HG03571 (cell line): ENCODE results near the gene MON1A.
"Not testable (repeated sequence)": the region's sequence is repeated elsewhere in the genome, so short reads cannot be mapped to it uniquely, and the experiment has no call there.

ENCODE experiments used
- ATAC-seq: cut with Tn5 transposase; IDR thresholded peaks from one replicate; pipeline ENCODE4 v1.9.1; 2021; ENCODE audit not compliant: unreplicated experiment

MON1A gene

DNA sequence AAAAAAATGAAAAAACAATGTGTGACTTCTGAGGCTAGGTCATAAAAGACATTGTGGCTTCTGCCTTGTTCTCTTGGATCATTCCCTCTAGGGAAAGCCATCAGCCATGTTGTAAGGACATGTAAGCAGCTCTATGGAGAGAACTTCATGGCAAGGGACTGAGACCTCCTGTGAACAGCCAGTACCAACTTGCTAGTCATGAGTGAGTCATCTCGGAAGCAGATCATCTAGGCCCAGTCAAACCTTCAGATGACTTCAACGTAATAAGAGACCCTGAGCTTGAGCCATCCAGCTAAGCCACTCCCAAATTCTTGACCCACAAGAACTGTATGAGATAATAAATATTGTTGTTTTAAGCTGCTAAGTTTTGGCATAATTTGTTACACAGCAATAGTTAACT is 4.9 kb downstream of the MON1A start:
- ATAC-seq = no peak

DNA sequence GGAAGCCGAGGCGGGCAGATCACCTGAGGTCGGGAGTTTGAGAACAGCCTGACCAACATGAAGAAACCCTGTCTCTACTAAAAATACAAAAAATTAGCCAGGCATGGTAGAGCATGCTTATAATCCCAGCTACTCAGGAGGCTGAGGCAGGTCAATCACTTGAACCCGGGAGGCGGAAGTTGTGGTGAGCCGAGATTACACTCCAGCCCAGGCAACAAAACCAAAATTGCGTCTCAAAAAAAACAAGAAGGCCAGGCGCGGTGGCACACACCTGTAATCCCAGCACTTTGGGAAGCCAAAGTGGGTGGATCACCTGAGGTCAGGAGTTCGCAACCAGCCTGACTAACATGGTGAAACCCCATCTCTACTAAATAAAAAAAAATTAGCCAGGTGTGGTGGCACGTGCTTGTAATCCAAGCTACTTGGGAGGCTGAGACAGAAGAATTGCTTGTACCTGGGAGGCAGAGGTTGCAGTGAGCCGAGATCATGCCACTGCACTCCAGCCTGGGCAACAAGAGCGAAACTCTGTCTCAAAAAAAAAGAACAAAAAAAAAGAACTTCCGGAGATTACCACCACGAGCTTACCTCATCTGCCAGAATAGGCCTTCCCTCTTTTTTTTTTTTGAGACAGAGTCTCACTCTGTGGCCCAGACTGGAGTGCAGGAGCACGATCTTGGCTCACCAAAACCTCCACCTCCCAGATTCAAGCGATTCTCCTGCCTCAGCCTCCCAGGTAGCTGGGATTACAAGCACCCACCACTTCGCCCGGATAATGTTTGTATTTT is 11.6 kb downstream of the MON1A start:
- not testable (repeated sequence) for ATAC-seq

DNA sequence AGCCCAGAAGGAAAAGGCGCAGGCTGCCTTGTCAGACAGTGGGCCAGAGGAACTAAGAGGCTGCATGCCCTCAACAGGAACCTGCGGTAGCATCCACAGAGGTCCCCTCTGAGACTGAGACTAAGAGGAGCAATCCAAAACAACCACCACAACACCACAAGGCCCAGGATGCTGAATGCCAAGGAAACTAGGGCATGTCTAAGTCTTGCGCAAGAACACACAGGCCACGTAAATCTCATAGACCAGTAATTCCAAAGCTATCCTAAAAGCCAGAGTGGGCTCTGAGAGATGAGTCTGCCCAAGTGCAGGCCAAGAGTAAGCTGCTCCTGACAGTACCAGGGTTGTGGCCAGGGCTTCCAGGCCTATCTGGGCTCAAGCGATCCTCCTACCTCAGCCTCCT is 12.9 kb downstream of the MON1A start:
- ATAC-seq = no peak

DNA sequence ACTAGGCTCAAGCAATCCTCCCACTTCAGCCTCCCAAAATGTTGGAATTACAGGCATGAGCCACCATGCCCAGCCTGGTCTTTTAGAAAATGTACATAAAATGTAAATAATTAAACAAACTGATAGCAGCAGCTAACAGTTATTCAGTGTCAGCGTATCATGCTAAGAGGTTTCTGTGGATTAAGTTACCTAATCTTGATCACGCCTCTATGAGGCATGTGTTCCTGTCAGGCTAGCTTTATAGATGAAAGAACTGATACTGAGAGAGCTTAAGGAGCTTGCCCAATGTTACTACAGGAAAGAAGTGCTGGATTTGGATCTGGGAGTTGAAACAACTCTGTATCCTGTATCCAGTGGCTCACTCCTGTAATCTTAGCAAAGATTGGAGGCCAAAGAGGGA is 14.7 kb downstream of the MON1A start:
- ATAC-seq = no peak

DNA sequence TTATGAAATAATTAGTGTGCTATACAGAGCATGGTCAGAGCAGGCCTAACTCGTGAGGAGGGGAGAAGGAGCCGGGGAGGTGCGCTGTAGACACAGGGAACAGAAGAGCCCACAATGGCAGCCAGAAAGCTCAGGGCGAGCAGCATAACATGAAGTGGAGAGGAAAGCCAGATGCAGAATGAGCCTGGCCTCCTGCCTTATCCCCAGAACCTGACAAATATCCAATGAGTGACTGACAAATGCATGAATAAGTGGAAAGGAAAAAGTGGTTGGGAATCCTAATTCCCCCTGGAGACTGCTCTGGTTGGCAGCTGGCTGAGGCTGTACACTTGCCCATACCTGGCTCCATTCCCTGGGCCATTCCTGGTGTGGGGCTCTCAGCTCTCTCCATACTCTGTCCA is 16.7 kb downstream of the MON1A start:
- no peak for ATAC-seq

DNA sequence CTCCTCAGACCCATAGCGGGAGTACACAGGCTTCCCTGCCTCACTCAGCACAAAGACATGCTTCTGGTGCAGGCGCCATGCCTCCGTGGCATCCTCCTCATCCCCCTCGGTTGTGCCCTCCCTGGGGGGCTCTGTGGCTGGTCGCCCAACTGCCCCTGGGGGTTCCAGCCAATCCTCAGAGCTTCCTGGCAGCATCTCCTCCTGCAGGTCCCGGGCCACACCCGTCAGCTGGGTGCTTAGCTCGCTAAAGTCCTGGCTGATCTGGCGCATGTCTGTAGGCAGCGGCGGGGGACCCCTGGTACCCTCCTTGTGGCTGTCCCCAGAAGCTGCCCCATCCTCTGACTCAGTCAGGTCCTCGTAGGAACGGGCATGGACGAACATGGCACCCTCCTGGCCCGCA is 18.0 kb downstream of the MON1A start:
- ATAC-seq = no peak

DNA sequence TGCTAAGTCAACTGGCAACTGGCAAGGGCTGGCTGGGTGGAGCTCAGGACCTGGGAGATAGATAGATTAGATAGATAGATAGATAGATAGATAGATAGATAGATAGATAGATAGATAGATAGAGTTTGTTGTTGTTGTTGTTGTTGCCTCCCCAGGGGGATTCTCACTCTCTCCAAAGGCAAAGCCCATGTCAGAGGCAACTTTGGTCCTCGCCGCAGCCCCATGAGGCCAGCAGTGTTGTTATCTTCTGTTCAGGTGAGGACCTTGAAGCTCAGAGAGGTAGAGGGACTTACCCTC is 18.5 kb downstream of the MON1A start:
- ATAC-seq = no peak

DNA sequence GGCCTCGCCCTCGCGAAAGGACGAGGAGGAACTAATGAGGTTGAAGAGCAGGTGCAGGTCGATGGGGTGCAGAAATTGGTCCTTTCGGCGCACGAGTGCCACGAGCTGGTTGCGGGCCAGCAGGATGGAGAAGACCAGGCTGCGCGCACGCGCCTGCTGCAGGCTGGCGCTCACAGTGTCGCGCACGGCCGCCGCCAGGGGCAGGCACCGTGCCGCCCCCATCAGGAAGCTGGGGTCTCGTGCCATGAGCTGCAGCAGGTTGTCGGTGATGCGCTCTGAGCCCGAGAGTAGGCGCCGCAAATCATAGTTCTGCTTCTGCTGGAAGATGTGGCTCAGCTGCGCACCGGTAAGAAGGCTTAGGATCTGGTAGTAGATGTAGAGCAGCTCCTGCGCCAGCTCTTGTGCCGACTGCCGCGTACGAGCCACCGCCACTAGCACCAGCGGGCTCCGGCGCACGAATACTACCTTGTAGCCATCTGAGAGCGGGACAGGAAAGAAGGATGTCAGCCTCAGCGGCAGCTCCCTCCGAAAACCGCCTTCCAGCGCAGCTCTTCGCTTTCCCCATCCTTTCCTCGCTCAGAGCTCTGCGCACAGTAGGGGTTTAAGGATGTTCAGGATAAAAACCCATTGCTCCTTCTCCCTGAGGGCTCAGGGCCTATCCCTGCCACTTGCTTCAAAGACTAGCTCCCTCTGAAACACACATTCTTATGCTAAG is 19.0 kb downstream of the MON1A start:
- ATAC-seq = no peak

DNA sequence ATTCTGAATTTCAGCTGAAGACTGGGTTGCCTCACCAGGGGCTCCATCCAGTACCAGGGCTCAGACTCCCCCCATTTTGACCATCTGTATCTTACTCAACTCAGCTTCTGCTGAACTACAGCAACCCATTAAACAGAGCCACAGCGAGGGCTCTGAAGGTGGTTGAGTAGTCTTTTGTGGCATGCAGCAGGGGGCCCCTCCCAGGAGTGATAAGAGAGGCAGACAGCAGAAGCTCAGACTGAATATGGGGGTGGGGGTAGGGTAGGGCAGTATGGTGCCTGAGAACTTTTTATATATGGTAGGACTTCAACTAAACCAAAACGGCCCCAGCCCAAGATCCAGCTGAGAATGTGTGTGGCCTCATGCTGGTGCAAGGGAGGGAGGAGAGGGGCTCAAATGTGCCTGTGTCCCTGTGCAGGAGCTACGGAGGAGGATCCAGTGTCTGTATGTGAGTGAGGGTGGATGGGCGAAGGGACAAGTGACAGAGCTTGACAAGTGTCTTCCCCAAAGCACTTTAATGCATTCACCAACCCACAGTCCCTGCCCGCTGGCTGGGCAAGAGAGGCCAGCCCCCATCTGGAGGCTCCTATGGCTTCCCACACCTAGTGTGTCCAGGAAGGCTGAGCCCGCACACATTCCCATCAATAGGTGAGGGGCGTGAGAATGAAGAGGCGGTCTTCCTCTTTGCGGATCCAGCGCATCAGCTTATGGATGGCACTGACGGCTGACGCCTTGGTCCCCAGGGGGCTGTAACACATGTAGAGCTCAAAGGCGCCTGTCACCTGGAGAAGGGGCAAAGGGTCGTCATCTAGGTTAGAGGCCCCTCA is 21.0 kb downstream of the MON1A start:
- ATAC-seq = no peak

DNA sequence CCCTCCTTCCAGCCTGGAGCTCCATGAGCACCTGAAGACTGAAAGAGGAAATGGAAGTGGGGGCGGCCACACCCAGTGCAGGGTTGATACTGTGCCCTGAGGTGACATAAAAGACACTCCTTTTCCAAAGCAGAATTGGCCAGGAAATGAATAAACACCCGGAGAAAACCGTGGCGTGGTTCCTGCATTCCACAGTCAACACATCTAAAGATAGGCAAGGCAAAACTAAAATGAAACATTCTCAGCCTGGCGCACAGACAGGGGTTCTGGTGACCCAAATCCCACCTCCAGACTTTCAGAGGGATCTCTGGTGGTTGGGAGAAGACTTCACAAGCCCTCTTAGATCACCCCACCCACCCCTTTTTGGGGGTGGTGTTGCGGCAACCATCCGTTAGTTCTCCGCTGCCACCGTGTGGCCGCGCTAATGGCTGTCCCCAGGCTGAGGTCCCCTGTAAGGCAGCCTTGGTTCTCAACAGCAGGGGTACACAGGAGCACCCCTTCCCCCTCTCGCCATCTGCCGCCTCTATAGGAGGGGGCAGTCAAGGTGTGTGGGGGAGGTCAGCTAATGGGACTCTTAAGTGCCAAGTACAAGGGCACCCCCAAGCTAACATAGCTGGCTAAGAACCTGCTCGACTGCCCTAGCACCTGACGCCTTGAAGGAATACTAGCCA is 23.4 kb downstream of the MON1A start:
- no peak for ATAC-seq

DNA sequence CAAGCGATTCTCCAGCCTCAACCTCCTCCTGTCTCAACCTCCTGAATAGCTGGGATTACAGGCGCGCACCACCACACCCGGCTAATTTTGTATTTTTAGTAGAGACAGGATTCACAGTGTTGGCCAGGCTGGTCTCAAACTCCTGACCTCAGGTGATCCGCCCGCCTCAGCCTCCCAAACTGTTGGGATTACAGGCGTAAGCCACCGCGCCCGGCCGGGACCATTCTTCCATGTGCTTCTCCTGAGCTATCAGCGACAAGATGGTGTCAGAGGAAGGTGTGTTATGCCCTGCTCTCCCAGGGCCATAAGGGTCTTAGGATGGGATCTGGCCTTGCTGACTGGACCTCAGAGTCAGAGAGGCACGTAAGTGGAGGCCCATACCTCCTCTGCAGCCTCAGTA is 25.2 kb downstream of the MON1A start:
- not testable (repeated sequence) for ATAC-seq

DNA sequence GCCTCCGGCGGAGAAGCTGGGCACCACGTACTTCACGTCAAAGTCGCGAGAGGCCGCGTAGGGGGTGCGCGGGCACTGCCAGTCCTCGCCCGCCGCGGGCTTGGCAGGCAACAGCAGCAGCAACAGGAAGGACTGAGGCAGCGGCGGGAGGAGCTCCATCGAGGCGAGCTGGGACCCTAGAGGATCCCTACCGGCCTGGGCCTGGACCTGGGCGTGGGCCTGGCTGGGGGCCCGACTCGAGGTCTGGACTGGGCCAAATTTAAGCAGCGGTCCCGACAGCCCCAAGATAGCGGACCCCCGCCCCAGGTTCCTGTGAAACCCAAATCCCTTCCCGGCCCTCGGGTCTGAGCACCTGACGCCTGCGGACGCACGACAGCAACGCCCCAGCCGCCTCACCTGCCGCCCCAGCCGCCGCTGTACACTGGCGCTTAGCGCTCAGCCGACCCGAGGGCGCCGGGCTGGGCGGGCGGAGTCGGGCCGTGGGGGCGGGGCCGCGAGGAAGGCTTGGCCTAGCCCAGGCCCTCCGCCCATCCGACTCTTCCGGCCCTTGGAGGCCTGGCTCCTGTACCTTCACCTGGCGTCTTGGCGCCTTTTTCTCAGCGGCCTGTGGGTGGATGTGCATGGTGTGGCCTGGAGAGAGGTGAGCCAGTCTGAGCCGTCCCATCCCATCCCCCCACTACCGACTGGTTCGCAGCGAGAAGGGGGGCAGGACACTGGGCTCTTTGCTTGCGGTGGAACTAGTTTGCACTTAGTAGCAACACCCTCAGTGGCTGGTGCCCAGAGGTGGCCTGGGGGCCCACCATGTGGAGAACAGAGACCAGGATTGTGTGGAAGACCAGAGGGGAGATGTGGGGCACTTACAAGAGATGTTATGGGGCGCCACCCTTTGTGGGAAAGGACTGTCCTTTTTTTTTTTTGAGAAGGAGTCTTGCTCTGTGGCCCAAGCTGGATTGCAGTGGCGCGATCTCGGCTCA is 25.9 kb downstream of the MON1A start, which contains the start of gene MST1R:
Gene MST1R, minus strand, starts transcription at position 423 of the 974 bp plus-strand sequence. Its CDS starts 264 bp downstream, at position 159.
- ATAC-seq = peak; percentile 56

DNA sequence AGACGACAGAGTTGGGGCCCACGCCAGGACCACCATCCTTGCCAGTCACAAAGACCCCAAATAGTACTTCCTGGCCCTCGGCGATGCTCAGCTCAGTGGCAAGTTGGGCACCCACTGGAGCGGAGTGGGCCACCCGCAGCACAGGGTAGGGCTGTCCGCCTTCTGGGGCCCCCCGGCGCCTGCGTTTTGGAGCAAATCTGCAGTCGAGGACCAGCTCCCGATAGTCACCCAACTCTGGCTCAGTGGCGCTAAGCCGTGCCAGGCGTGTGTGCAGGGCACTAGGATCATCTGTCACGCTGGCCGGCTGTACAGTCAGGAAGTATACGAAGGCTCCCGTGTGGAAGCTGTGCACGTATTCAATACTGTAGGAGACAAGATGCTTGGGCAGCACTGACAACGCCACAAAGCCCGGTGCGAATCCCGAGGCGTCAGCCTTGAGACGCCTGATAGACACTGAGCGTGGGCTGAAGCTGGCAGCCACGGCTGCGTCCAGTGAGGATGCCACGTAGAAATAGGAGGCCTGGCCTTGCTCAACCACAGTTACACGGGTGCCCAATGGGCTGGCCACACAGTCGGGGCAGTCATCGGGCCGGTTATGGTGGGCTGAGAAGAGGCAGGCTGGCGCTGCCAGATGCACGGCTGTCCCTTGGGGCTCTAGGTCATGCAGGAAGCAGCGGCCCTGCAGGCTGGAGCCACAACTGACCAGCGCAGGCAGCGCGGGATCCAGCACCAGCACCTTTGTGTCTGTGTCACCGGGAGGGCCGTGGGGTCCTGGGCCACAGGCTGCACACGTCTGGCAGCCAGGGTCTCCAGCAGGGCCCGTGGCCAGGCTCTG is 26.9 kb downstream of the MON1A start:
- ATAC-seq = no peak

DNA sequence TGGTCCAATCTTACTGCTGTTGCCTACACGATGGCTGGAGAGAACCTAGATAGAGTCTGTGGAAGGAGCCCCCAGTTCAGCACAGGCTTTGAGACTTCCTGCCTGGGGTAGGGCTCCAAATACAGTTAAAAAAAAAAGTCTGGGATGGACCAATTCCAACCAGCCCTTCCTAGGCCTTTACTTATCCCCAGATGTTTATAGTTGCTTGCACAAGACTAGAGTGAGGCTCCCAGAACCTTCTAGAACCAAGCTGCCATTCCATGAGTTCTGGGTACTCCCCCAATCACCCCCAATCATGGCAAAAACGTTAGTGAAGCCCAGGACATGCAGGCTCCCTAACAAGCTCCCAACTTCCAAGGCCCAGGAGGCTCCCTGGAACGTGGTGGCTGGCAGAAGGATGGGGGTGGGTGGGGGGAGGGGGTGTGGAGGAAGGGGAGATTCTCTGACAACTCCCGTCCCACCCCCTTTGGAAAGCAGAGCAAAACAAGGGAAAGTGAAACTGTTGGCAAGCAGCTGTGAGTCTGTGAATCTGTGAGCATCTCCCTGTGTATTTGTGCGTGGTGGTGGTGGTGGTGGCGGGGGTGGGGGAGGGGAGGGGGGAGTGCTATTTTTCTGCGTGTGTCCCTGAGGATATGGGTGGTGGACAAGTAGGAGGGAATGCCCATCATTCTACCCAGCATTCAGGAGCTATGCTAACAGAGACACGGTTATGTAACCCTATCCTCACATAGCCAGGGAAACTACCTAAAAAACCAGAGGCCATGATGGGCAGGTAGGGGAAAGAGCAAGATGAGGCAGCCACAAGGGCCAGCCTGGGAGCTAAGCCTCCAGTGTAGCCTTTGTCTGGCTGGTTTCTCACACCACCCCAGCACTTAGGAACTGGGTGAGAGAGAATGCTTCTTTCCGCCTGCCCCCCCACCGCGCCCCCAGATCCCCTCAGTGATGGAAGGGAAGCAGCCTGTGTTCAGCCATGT is 28.0 kb downstream of the MON1A start:
- ATAC-seq = no peak

DNA sequence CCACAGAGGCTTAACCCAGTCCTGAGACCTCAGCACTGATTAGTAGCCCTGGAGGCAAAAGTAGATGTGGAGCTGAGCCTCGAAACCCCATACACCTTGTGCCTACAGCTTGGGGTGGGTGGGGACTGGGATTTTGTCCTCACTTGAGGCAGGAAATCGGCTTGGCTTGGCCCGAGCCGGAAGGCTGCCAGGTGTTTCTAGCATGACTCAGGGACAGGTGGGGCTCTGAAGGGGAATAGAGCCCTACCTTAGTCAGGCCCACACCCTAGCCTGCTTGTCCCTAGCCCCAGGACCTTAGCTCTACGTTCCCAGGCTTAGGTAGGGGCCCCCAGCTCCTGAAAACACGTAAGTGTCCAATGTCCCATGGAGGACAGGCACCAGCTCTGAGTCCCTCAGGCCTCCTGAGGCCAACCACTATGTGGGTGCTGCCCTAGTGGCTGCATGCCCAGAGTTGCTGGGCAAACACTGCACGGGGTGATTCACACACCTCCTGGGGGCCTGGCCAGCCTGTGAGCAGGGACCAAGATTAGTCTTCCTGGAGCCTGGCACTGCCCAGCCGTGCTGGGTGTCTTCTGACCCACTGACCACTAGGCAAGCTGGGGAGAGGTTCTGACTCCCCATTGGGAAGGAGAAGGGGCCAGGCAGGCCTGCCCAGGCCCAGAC is 29.0 kb downstream of the MON1A start:
- ATAC-seq = no peak

DNA sequence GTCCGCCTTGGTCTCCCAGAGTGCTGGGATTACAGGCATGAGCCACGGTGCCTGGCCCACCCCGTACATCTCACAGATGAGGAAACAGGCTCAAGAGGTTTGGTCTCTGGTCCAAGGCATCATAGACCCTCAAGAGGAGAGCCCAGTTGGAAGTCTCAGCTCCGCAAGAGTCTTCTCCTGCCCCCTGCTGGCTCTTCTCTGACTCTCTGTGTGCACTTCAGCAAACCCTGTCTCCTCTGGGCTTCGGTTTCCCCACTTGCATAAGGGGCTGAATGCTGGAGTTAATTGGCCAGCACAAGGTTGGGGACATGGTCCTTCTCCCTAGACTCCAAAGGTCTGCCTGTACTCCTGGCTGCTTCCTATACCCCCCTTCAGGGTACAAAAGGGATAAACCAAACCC is 29.8 kb downstream of the MON1A start:
- no peak for ATAC-seq

DNA sequence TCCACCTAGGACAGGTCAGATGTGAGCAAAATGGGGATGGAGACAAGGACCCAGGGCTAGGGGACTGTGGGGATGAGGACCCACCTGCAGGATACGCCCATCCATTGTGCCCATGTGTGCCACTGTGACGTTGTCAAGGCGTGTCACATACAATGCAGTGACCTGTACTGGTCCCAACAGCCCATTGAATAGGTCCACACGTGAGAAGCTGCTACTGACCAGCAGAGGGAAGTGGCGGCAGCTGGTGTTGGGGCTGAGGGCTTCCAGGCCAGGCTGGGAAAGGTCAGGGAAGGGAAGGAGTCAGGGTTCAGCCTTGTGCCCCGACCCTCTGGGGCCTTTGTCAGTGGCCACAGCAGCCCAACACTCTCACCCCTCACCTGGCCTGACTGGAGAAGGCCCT is 30.6 kb downstream of the MON1A start:
- ATAC-seq = no peak

DNA sequence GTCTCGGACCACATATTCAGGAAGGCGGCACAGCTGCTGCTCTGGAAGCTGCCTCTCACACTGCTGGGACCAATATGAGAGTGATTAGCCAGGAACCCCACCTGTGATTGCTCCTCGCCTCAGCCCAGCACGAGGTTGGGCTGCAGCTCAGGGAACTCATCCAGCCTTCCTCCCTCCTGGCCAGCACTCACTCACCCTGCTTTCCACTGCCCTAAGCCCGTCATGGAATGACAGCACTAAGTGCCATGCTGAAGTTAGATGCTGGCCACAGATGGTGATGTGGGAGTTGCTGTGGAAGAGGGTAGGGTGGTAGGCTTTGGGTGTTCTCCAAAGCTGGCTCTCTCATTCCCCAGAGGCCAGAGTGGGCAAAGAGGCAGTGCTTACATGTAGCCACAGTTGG is 33.3 kb downstream of the MON1A start:
- ATAC-seq = no peak
